ENCODE results near the gene TMSB10.

The TMSB10 gene

DNA sequence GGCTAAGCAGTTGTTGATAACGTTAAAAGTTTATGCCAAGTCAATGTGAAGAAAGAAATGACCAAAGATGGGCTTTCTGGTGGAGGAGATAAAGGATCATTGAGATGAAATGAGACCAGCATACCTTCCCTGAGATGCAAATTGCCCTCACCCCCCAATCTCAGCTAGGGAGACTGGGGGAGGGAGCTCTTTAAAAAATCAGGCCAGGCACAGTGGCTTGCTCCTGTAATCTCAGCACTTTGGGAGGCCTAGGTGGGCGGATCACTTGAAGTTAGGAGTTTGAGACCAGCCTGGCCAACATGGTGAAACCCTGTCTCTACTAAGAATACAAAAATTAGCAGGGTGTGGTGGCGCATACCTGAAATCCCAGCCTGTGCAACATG is 34.6 kb downstream of the TMSB10 start:
- no peak for DNase-seq

DNA sequence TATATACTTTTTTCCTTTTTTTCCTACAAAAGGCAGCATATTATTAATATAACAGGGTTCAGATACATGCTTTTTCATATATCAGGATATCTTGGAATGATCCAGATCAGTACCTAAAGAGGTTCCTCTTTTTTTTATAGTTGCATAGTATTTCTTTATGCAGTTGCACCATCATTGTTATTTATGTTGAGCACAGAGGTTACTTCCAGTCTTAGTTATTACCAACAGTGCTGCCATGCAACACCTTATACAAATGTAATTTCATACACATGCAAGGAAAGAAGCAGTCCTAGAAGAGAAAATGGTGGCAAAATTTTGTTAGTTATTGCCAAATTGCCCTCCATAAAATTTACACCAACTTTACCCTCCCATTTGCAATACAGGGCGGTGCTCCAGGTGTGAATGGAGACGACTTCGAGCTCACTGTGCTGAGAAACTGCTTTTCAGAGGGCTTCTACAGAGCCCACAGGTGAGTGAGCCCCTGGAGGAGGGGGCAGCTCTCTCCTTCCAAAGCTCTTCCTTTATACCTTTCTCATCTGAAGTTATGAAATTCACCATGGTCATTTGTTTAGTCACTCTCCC is 35.5 kb downstream of the TMSB10 start:
- DNase-seq, result peak in 1 of 2 experiments; percentile 13

DNA sequence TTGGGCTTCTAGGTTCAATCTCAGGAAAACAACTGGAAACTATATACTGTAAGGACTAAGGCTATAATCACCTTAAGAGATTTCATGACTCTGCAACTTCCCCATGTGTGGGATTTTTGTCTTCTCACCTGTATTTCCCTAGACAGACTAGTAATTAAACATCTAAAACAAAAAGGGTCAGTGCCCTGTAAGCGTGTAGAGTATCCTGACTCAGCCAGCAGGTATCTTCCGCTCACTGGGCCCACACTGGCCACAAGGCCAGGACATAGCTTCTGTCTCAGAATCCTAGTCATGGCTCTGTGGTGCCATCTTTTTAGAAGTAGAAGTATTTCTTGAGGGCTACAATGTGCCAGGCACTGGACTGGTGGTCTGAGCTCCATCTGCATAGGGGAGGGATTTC is 36.7 kb downstream of the TMSB10 start:
- DNase-seq, result no peak

DNA sequence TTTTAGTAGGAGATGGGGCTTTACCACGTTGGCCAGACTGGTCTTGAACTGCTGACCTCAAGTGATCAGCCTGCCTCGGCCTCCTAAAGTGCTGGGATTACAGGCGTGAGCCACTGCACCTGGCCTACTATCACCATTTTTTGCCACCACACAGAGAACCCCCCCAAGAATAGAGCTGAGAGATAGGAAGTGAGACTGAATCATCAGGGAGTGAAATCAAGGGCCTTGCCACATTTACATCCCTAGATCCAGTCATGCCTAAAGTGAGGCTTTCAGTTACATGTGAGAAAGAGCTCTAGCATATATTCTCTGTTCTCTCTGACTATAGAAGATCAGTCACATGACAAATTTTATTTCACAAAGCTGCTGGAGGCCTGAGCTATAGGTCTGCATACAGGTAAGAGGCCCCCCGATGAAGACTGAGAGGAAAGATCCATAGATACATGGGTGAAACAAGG is 37.5 kb downstream of the TMSB10 start:
- no peak for DNase-seq

DNA sequence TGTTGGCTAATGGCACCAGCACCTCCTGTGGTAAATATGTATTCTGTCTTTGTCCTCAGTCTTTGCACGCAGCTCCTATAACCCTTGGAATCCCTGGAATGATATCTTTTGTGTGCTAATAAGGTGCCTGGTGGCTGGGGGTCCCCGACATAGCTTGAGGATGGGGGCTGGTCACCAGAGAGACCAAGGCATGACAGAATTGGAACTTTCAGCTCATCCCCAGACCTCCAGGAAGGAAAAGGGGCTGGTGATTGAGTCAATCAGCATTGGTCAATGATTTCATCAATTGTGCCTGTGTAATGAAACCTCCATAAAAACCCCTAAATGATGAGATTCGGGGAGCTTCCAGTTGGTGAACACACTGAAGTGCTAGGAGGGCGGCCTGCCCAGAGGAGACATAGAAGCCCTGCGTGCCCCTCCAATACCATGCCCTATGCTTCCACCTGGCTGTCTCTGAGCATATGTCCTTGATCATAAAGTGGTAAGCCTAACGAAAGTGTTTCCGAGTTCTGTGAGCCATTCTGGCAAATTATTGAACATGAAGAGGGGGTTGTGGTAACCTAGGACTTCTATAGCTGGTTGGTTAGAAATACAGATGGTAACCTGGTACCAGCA is 38.9 kb downstream of the TMSB10 start:
- no peak for DNase-seq

DNA sequence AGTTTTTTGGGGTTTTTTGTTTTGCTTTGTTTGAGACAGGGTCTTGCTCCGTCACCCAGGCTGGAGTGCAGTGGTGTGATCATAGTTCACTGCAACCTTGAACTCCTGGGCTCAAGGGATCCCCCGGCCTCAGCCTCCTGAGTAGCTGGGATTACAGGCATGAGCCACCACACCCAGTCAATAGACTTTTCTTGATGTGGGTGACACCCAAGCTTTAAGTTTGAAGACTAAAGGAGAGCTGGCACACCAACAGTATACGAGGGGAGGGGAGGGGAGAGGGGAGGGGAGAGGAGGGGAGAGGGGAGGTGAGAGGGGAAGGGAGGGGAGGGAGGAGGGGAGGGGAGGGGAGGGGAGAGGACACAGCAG is 40.4 kb downstream of the TMSB10 start:
- DNase-seq, result peak in 1 of 2 experiments; percentile 53

DNA sequence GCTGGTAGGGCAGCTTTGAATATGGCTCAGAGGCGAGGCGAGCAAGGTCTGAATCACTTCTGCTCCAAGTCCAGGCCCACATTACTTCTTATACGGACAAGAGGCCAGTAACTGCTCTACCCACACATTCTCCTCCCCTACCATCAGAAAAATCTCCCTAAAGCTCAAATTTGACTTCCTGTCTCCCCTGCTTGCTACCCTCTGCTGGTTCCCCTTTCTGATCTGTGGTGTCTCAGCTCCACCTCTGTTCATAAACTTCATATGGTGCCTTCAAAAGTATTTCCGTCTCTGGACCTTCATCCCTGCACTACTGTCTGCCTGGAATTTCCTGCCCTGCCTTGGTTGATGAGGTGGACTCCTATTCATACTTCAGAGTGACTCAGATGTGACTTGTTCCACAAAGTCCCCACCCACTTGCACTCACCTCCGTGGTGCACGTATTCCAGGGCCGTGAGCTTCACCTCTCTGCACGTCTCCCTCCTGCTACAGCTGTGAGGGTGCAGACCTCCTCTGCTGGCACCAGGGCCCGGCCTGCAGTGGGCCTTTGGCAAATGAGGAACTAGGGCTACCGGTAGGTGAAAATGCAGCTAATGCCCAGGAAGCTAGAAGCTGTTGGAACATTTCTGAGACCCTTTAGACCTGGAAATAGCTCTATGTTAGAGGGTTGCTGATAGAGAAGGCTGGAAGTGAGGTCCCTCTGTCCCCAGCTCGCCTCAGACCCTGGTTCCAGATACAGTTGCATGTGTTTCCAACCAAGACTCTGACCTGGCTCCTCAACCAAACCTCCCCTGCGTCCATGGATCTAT is 41.0 kb downstream of the TMSB10 start:
- peak; percentile 95 to 96 for DNase-seq

DNA sequence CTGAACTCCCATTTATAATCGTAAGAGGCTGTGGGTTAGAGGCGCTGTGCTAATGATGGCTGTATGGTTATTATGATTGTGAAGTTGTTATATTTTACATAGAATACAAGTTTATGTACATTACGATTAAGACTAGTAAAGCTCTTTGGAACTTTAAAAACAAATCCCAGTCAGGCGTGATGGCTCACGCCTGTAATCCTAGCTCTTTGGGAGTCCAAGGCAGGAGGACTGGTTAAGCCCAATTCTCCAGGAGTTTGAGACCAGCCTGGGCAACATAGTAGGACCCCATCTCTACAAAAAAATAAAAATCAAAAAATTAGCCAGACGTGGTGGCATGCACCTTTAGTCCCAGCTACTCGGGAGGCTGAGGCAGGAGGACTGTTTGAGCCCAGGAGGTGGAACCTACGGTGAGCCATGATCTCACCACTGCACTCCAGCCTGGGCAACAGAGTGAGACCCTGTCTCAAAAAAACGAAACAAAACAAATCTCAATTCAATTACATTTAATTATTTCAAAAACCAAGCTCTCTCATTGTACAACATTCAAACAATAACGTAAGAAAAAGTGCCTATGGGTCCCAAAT is 41.6 kb downstream of the TMSB10 start:
- no peak for DNase-seq

DNA sequence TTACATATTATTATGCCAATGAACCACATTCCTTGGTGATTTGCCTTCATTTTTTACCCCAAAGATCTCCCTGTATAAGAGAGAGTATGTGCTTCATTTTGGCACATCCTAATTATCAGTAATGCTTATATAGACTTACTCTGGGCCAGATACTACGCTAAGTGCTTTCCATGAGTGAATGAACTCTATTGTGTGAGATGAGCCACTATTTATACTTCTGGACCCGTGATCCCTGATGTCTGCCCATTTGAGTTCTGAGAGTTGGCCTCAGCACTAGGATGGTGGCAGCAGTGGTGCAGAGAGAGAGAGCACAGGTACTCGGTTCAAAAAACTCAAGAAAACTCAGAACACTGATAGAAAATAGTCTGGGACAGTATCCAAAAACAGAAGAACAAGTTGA is 48.1 kb downstream of the TMSB10 start:
- no peak for DNase-seq

DNA sequence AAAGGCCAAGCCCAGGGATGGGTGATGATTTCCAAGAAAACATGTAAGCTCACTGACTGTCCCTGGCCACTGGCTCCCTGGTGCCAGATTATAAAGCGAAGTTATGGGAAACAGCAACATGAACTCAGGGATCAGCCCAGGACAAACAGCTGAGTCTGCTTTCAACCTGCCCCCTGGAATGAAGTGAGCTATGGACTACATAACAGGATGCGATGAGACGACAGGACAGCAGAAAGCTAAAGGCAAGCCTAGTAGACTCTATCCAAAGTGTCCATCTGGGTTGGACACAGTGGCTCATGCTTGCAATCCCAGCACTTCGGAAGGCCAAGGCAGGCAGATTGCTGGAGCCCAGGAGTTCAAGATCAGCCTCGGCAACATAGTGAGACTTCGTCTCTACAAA is 48.9 kb downstream of the TMSB10 start:
- no peak for DNase-seq

Measured in Kasumi-1 (cell line).